Colonic mucosa (tissue), 4 donors: Measurements from ENCODE around the gene FARP2. TPM values are rescaled to one million over a fixed set of nuclear protein-coding genes. Genes with fewer than 3 reads are reported as not detected.
"Not testable (repeated sequence)": the region's sequence is repeated elsewhere in the genome, so short reads cannot be mapped to it uniquely, and the experiment has no call there.

Experiments used
- DNase-seq: peaks from one replicate; pipeline ENCODE4 v3.0.0-alpha.2; 2020
- H3K27ac ChIP-seq: fragments of 200-600 bp; one replicate; pipeline ENCODE4 v1.8.0; 2021
- H3K27me3 ChIP-seq: fragments of 200-600 bp; one replicate; pipeline ENCODE4 v1.8.0; 2021
- H3K36me3 ChIP-seq: fragments of 200-600 bp; one replicate; pipeline ENCODE4 v1.8.0; 2021
- H3K4me1 ChIP-seq: fragments of 200-600 bp; one replicate; pipeline ENCODE4 v1.8.0; 2021; ENCODE audit warnings: mild to moderate bottlenecking
- H3K4me3 ChIP-seq: fragments of 200-600 bp; one replicate; pipeline ENCODE4 v1.8.0; 2021
- H3K9ac ChIP-seq, 2 donors: one replicate each; pipeline ENCODE4 v1.7.0; 2013; ENCODE audit warnings: control low read depth in 2 of 2, low read depth in 2 of 2, low read length in 2 of 2
- H3K9me3 ChIP-seq: fragments of 200-600 bp; one replicate; pipeline ENCODE4 v1.8.0; 2021
- CTCF ChIP-seq: fragments of 200-600 bp; IDR thresholded peaks from one replicate; pipeline ENCODE4 v1.8.0; 2022; ENCODE audit warnings: antibody characterized with exemption, mild to moderate bottlenecking
- intact Hi-C: fragments of 100-400 bp; cut with DNase I; formaldehyde crosslinking; loops from one replicate; pipeline ENCODE4 v1.14.1; 2022
- total RNA-seq, 2 donors: library from RNA; stranded (reverse); fragmentation: NEBNext Ultra II Directional in 1 of 2; extraction: Animal tissue kit (Norgen Biotek cat#: 25700) in 1 of 2; gene quantifications; one replicate each; pipeline ENCODE4 v1.2.1, GENCODE V29; 2021
- donor health status: healthy.
- donor health status: DM: no; HTN: no; CAD: no.
- donor health status: DM: no; HTN: no; CAD: no.

FARP2 gene
- total RNA-seq, 2 donors from 2014 or later: 107 to 122 TPM

DNA sequence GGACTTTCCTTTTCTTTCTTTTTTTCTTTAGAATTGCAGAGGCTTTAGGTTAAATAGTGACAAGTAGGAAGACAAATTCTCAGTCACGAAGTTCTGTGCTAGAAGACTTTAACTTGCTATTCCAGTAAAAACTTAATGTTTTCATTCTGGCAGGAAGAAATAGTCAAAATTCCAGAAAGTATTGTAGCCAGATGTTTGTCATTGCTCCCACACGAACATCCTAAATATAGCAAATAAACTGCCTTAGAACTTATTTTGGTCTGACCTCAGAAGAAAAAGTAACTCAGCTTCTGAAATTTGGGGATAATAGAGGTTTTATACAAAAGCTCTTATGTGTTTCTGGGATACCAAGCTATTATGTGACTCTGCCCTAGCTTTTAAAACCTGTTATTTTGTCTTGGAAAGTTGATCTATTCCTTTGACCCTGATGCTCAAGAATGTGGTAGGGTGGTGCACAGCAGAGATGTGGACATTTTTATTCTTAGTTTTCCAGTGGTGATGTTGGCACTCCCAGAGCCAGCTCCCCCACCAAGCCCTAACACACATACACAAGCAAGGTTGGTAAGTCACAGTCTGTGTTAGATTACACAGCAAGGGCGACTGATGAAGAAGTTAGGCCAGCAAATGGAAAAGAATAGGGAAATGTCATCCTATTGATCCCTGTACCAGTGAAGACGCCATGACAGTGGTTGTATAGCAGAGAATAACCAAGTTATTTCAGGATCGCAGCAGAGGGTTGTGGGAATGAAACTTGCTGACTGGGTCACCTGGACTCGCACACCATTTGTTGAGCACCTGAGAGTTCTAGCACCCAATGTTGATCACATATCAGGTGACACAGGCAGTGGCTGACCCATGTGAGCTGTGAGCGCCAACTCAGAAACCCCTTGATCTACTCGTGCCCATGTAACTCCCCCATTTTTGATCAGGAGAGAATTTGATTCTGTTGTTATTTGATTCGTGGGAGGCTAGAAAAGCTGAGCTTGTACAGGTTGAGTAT lies 23.7 kb downstream of the FARP2 start:
- no peak for TF ChIP-seq CTCF
- intact Hi-C loops: no loop called here
- Histone ChIP-seq H3K27ac (no peak overlapping the region), H3K4me1 (peaks cover 4% of the 10 kb centered on the region), H3K27me3 (no peaks in the 10 kb centered on the region), H3K9ac (no peak overlapping the region), H3K36me3 (no peaks in the 10 kb centered on the region), H3K4me3 (no peak overlapping the region), H3K9me3 (no peaks in the 10 kb centered on the region)
- no peak for DNase-seq

GRCh38 chr2:241381872-241382271 lies 25.8 kb downstream of the FARP2 start:
- H3K9me3 ChIP-seq: no peaks in the 10 kb centered on the region
- intact Hi-C loops: no loop called here
- no peak overlapping the region for H3K4me3 ChIP-seq
- no peaks in the 10 kb centered on the region for H3K36me3 ChIP-seq
- no peaks in the 10 kb centered on the region for H3K27me3 ChIP-seq
- no peak for DNase-seq
- no peak overlapping the region for H3K27ac ChIP-seq
- no peaks in the 10 kb centered on the region for H3K4me1 ChIP-seq
- H3K9ac ChIP-seq: no peak overlapping the region
- no peak for TF ChIP-seq CTCF

DNA sequence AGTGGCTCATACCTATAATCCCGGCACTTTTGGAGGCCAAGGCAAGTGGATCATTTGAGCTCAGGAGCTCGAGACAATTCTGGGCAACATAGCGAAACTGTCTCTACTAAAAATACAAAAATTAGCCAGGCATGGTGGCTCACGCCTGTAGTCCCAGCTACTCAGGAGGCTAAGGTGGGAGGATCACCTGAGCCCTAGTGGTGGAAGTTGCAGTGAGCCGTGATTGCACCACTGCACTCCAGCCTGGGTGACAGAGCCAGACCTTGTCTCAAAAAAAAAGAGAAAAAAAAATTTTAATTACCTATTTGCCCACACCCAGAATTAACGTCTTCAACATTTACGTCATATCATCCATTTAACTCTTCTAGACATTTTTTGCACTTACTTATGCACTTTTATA lies 29.4 kb downstream of the FARP2 start:
- H3K27me3 ChIP-seq, H3K9ac ChIP-seq, H3K4me1 ChIP-seq, H3K4me3 ChIP-seq, intact Hi-C loops, H3K36me3 ChIP-seq, H3K27ac ChIP-seq, H3K9me3 ChIP-seq, DNase-seq: not testable (repeated sequence)

- intact Hi-C loops: no loop called here
- no peak for DNase-seq
- H3K9me3 ChIP-seq: no peaks in the 10 kb centered on the region
- H3K27me3 ChIP-seq: no peaks in the 10 kb centered on the region
- H3K4me3 ChIP-seq: no peak overlapping the region
- TF ChIP-seq CTCF: no peak
- no peak overlapping the region for H3K9ac ChIP-seq
- H3K27ac ChIP-seq: no peak overlapping the region
- H3K4me1 ChIP-seq: no peaks in the 10 kb centered on the region
- no peaks in the 10 kb centered on the region for H3K36me3 ChIP-seq
These were observed 30.4 kb downstream of the FARP2 start for GRCh38 chr2:241386519-241386918.

DNA sequence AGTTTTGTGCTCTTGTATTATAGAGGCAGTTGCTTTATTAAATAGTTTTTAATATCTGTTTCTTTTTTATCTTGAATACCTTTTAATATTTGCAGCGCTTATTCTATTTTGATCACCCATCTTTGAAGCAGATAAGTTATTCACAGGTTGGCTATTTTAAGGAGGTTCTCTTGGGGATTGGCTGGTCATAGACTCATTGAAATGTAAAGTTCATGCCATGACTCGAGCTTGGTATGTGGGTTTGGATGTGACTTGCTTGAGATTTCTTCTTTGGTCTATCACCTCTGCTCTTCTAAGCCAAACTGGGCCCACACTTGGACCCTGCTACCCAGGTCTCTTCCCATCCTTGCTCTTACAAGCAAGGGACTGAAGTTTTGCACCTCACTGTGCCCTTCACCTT lies 33.6 kb downstream of the FARP2 start:
- Histone ChIP-seq H3K27me3 (no peaks in the 10 kb centered on the region), H3K36me3 (no peaks in the 10 kb centered on the region), H3K27ac (no peak overlapping the region), H3K4me1 (no peaks in the 10 kb centered on the region), H3K4me3 (no peak overlapping the region), H3K9me3 (no peaks in the 10 kb centered on the region), H3K9ac (no peak overlapping the region)
- no peak for TF ChIP-seq CTCF
- intact Hi-C loops: no loop called here
- DNase-seq: no peak
